GM12878 (cell line): Measurements from ENCODE around the gene NFIX. TPM values are rescaled to one million over a fixed set of nuclear protein-coding genes. Genes with fewer than 3 reads are reported as not detected.

Source experiments
- ATF2 ChIP-seq: IDR thresholded peaks from 2 replicates; pipeline ENCODE4 v1.6.1; 2012; ENCODE audit warnings: low read length, inconsistent platforms
- BHLHE40 ChIP-seq, 2 experiments: fragments of 450-650 bp in 1 of 2; IDR thresholded peaks; 2 replicates each; pipeline ENCODE4 v1.6.1; 2011 to 2017; ENCODE audit warnings: low read depth in 2 of 2, borderline replicate concordance in 1 of 2, improper control_type of control experiment in 1 of 2, low read length in 1 of 2, mild to moderate bottlenecking in 1 of 2
- EGR1 ChIP-seq, 2 experiments: IDR thresholded peaks; 1 replicate in 1 of 2; 2 replicates in 1 of 2; pipeline ENCODE4 v1.6.1; 2011 to 2012; ENCODE audit warnings: low read depth in 2 of 2, low read length in 2 of 2, borderline replicate concordance in 1 of 2, mild to moderate bottlenecking in 1 of 2, moderate library complexity in 1 of 2
- ESRRA ChIP-seq: IDR thresholded peaks from 2 replicates; pipeline ENCODE4 v1.6.1; 2012; ENCODE audit warnings: mild to moderate bottlenecking, low read length, improper control_type of control experiment
- FOXK2 ChIP-seq: fragments of 450-650 bp; IDR thresholded peaks from 2 replicates; pipeline ENCODE4 v1.6.1; 2017; ENCODE audit warnings: mild to moderate bottlenecking, moderate library complexity
- GATAD2B ChIP-seq: fragments of 450-650 bp; conservative IDR thresholded peaks from 2 replicates; pipeline ENCODE4 v1.6.1; 2017; ENCODE audit warnings: low read depth, mild to moderate bottlenecking, moderate library complexity
- MAX ChIP-seq: IDR thresholded peaks from 2 replicates; pipeline ENCODE4 v1.6.1; 2012; ENCODE audit warnings: low read depth, low read length, improper control_type of control experiment
- NFXL1 ChIP-seq: fragments of 450-650 bp; IDR thresholded peaks from 2 replicates; pipeline ENCODE4 v1.6.1; 2017; ENCODE audit warnings: antibody characterized with exemption, mild to moderate bottlenecking, borderline replicate concordance
- PKNOX1 ChIP-seq: fragments of 450-650 bp; IDR thresholded peaks from 2 replicates; pipeline ENCODE4 v1.6.1; 2016; ENCODE audit warnings: mild to moderate bottlenecking
- RELB ChIP-seq: fragments of 450-650 bp; IDR thresholded peaks from 2 replicates; pipeline ENCODE4 v1.6.1; 2017; ENCODE audit warnings: low read depth, mild to moderate bottlenecking, moderate library complexity
- polyA plus RNA-seq, 11 experiments: library from polyadenylated mRNA; depleted of rRNA in 4 of 11; unstranded in 6 of 11; stranded (reverse) in 5 of 11; fragments of >200 nt; fragmentation: Nextera tagmentation in 4 of 11; fragmentation: Illumina TruSeq in 1 of 11; extraction: Ambion mirVana in 4 of 11; extraction: Trizol in 1 of 11; gene quantifications; 1 replicate in 1 of 11; 2 replicates in 10 of 11; pipeline versions ENCODE4 v1.2.1 to v1.2.3, GENCODE V29; 2011 to 2016; ENCODE audit warnings: inconsistent platforms in 2 of 11, missing spikeins in 2 of 11, low read depth in 1 of 11
- total RNA-seq, 4 experiments: library from RNA; depleted of rRNA in 3 of 4; stranded (reverse); fragments of >200 nt in 3 of 4; fragmentation: Illumina TruSeq in 1 of 4; extraction: Trizol in 1 of 4; gene quantifications; 2 replicates each; pipeline versions ENCODE4 v1.2.1 to v1.2.3, GENCODE V29; 2013 to 2021

NFIX gene
- total and polyA plus RNA-seq, 10 of the 15 experiments (the other 5 are each of a cell fraction or from before 2014, with no cell fraction given): 0.02 to 2.2 (median 0.28) TPM

- no peak for TF ChIP-seq MAX
- TF ChIP-seq RELB: no peak
- peak in 1 of 2 experiments; percentile 62; a peak in 1 of 4 replicates for TF ChIP-seq BHLHE40 (IDR thresholded peaks at IDR 0.05; ENCODE audit: borderline replicate concordance in 1 of 2, low read depth in 2 of 2, low read length in 1 of 2)
- 0 out of 2 replicates have a peak, but pooled peaks have one; percentile 18 for TF ChIP-seq GATAD2B
- no peak for TF ChIP-seq ATF2
- TF ChIP-seq NFXL1: no peak
- peak in 1 of 2 experiments; percentile 43; a peak in 2 of 3 replicates for TF ChIP-seq EGR1 (IDR thresholded peaks at IDR 0.05; ENCODE audit: borderline replicate concordance in 1 of 2, low read depth in 2 of 2, low read length in 2 of 2)
- TF ChIP-seq FOXK2: no peak
- no peak for TF ChIP-seq PKNOX1
- no peak for TF ChIP-seq ESRRA
These were observed 526 bp downstream of the NFIX start (continued) for GRCh38 chr19:12995596-12996405.
